GM12878 (cell line): Measurements from ENCODE around the gene FRMD5.

Source experiments
- CTCF ChIP-seq, 3 experiments: IDR thresholded peaks in 2 of 3; conservative IDR thresholded peaks in 1 of 3; 2 replicates each; pipeline ENCODE4 v1.5.1; 2011; ENCODE audit warnings: low read depth in 3 of 3, low read length in 3 of 3, mild to moderate bottlenecking in 3 of 3, control low read depth in 2 of 3, moderate library complexity in 2 of 3, inconsistent platforms in 1 of 3, mixed read lengths in 1 of 3; ENCODE audit not compliant: control insufficient read depth in 2 of 3, insufficient read depth in 1 of 3; ENCODE audit errors: extremely low read depth in 1 of 3
- EGR1 ChIP-seq, 2 experiments: IDR thresholded peaks; 1 replicate in 1 of 2; 2 replicates in 1 of 2; pipeline ENCODE4 v1.6.1; 2011 to 2012; ENCODE audit warnings: low read depth in 2 of 2, low read length in 2 of 2, borderline replicate concordance in 1 of 2, mild to moderate bottlenecking in 1 of 2, moderate library complexity in 1 of 2
- EZH2 ChIP-seq: IDR thresholded peaks from 2 replicates; pipeline ENCODE4 v1.6.1; 2012; ENCODE audit warnings: low read depth, mild to moderate bottlenecking, control low read depth, inconsistent platforms, low read length, borderline replicate concordance; ENCODE audit not compliant: control insufficient read depth
- IRF3 ChIP-seq: fragments of 450-650 bp; IDR thresholded peaks from 2 replicates; pipeline ENCODE4 v1.6.1; 2014; ENCODE audit warnings: mild to moderate bottlenecking
- JUNB ChIP-seq: IDR thresholded peaks from 2 replicates; pipeline ENCODE4 v1.6.1; 2016; ENCODE audit warnings: antibody characterized with exemption, mild to moderate bottlenecking
- NFYB ChIP-seq: IDR thresholded peaks from 2 replicates; pipeline ENCODE4 v1.6.1; 2011; ENCODE audit warnings: low read depth, mild to moderate bottlenecking, low read length, improper control_type of control experiment, moderate library complexity; ENCODE audit not compliant: insufficient read depth
- POLR2A ChIP-seq: IDR thresholded peaks from 2 replicates; pipeline ENCODE4 v1.6.1; 2011; ENCODE audit warnings: low read depth, mild to moderate bottlenecking, low read length
- POLR2AphosphoS5 ChIP-seq: IDR thresholded peaks from 2 replicates; pipeline ENCODE4 v1.6.1; 2011; ENCODE audit warnings: mild to moderate bottlenecking, low read length, inconsistent platforms
- RBBP5 ChIP-seq: fragments of 200-600 bp; sonication (generic); conservative IDR thresholded peaks from 2 replicates; pipeline ENCODE4 v1.6.1; 2016
- SP1 ChIP-seq: IDR thresholded peaks from one replicate; pipeline ENCODE4 v1.6.1; 2011; ENCODE audit warnings: low read depth, low read length
- SPI1 ChIP-seq: IDR thresholded peaks from 2 replicates; pipeline ENCODE4 v1.6.1; 2011; ENCODE audit warnings: low read depth, mild to moderate bottlenecking, low read length, moderate library complexity, borderline replicate concordance; ENCODE audit not compliant: insufficient read depth
- TCF12 ChIP-seq: IDR thresholded peaks from 2 replicates; pipeline ENCODE4 v1.6.1; 2011; ENCODE audit warnings: low read depth, mild to moderate bottlenecking, low read length
- ZBTB33 ChIP-seq: fragments of 450-650 bp; IDR thresholded peaks from 2 replicates; pipeline ENCODE4 v1.6.1; 2017; ENCODE audit warnings: mild to moderate bottlenecking
- ZNF24 ChIP-seq: fragments of 450-650 bp; IDR thresholded peaks from 2 replicates; pipeline ENCODE4 v1.6.1; 2017; ENCODE audit warnings: antibody characterized with exemption, mild to moderate bottlenecking

GRCh38 chr15:44243829-44244228 lies 48.8 kb upstream of the FRMD5 start:
- TF ChIP-seq ZNF24, result no peak
- 0 out of 6 replicates have a peak, but pooled peaks of 1 of the 3 experiments have one; percentile 11 for TF ChIP-seq CTCF (IDR thresholded peaks at IDR 0.05 in 2 of 3, conservative IDR thresholded peaks at IDR 0.05 in 1 of 3; ENCODE audit: control insufficient read depth in 2 of 3, extremely low read depth in 1 of 3, insufficient read depth in 1 of 3, low read depth in 3 of 3, low read length in 3 of 3)
- TF ChIP-seq SP1, result no peak
- TF ChIP-seq SPI1, result no peak
- no peak for TF ChIP-seq POLR2AphosphoS5
- TF ChIP-seq NFYB, result no peak
- TF ChIP-seq JUNB, result no peak
- TF ChIP-seq RBBP5, result no peak
- TF ChIP-seq EZH2, result no peak
- TF ChIP-seq EGR1 (IDR thresholded peaks at IDR 0.05; ENCODE audit: borderline replicate concordance in 1 of 2, low read depth in 2 of 2, low read length in 2 of 2), result no peak
- no peak for TF ChIP-seq ZBTB33
- TF ChIP-seq POLR2A, result no peak
- TF ChIP-seq TCF12, result no peak
- TF ChIP-seq IRF3, result no peak
